AML-193 (cell line): Measurements from ENCODE around the gene FAM240A.

ENCODE experiments used
- DNase-seq, 2 experiments: peaks; one replicate each; lab custom pipeline; 2025; lab: John Stamatoyannopoulos, UW

FAM240A gene

DNA sequence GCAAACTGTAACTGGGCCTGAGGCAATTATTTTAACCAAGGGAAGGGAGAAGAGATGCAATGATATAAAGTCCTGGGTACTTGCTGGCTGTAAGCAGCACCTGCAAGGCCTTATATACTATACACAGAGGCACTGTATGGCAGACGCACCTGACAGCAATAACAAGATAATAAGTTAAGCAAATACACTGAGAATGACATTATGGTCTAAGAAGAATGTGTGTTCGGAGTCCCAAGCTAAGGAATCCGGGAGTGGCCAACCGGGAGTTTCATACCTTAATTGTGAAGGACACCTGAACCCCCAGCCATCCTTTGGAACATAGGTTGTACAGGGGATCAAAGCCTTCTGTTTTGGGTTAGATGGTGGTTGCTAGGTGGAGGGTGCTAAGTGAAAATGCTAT, 13.7 kb downstream of the FAM240A start:
- no peak for DNase-seq

DNA sequence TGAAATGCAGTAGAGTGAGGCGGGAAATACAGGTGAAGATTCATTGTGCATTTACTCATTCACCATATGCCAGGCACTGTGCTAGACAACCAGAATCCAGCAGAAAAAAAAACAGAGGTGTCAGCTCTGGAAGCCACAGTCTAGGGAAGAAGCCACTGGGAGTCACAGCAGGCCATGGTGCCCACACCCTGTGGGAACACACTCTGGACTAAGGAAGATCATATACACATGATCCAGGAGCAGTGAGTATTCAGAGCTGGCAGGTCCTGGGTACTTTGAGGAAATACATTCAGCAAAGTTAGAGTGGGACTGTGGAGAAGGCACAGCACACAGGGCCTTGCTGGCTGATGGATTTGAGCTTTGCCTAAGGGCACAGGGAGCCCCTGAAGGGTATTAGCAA, 14.8 kb downstream of the FAM240A start:
- DNase-seq, result no peak

DNA sequence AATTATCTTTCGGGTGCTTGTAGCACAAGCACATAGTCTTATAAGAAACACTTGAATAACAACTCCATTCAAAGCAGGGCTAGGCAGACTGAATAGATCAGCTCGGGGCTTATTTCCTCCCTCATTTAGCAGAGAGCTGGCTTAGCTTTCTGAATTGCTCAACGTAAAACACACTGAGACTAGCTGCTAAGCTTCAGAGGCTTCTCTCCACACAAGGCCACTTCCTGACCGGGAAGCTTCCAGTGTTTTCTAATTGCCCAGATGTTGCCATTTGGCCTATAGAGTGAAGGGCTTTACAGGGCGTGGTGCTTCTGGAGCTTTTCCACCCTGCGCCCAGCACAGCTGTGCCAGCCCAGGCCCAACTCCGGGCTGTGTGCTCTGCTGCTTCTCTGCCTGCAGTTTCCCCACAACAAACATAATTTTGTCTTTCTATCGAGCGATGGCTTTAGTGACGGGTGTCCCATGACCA, 16.6 kb downstream of the FAM240A start:
- no peak for DNase-seq

DNA sequence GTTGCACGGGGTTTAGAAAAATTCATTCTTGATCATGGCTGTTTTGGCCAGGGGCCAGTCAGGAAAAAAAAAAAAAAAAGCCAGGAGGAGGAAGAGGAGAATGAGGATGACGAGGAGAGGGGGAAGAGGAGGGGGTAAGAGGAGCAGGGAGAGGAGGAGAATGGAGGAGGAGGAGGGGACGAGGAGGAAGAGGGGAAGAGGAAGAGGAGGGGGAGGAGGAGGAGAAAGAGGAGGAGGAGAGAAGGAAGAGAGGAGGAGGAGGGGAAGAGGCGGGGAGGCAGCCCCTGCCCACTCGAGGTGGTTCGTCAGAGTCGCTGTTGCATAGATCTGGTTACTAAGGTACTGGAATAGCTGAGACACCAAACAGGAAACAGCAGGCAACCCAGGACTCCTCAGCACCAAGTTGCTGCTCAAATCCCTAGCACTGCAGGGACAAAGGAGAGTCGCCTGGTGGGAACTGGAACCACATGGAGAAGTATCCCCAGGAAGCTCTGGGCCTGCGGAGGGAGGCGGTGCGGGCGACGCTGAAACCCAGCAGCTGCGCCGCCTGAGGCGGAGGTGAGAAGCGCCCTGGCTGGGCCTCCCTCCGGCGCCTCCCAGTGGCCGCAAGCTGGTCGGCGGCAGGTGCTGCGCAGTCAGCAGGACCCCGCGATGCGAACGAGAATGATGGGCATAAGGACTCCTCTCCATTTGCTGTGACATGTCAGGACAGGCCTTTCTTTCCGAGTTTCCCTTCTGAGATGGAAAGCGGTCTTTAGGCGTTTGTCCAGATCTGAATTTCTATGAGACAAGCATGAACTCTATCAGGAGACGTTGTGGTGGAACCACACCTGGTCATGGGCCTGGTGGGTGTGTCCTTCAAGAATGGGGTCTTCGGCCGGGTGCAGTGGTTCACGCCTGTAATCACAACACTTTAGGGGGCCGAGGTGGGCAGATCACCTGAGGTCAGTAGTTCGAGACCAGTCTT, 17.5 kb downstream of the FAM240A start:
- DNase-seq, result peak; percentile 68

DNA sequence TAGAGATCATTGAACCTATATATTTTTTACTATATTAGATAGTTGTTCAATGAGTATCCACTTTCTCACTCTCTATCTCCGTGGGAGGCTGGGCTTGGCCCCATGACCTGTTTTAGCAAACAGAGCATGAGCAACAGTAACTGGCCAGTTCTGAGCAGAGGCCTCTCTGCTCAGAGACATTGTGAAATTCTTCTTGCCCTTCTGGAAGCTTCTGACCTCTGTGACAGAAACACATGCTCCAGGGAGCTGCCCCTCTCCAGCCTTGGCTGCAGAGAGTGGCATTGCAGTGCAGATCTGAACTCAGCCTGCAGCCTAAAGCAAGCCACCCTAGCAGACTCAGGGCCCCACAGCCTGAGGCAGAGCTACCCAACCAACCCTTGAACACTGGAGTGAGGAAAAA, 20.5 kb downstream of the FAM240A start:
- DNase-seq, result no peak

DNA sequence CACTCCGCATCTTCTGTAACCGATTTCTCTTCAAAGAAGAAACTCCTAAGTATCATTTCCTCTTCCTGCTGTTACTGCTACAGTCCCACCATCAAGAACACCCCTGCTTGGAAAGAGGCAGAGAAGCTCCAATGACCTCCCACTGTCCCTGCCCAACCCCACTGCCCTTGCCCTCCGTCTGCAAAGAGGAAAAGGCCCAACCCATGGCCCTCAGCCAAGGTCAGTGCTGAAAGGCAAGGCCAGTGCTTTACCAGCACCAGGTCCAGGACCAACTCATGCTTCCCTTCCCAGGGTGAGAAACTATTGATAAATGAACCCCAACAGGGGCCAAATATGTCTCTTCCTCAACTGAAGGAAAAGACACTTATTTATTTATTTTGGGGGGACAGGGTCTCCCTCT, 22.5 kb downstream of the FAM240A start:
- DNase-seq, result no peak

DNA sequence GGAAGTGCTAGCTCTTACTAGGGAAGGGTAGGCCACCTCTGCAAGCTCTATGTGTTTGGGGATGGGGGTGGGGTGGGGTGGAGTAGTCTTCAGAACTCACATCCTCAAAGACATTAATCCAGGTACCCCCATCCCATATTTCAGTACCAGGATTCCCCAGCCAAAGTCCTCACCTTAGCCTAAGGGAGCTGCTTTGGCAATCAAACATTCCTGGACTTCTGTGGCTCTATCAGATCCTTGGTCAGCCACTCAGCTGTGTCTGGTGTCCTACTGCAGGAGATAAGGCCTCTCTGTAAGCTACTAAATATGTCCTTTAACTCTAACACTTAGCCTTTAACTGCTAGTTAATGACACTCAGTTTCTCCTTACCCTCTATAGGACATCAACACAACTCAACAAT, 26.9 kb downstream of the FAM240A start:
- DNase-seq, result no peak

DNA sequence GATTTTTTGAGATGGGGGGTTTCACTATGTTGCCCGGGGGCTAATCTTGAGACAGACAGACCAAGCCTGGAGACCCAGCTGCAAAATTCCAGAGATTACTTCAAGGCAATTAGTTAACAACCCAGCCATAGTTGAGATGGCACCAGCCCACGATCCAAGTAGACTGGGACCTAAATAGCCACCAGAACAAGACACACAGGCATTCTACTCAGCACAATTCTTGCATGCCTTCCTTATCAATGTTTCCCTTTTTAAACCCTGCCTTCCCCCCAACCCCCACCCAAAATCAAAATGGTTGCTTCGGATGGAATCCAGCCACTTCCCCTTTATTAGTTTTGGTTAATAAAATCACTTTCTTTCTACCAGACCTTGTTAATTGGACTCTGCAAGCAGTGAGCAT, 28.6 kb downstream of the FAM240A start:
- DNase-seq, result no peak

DNA sequence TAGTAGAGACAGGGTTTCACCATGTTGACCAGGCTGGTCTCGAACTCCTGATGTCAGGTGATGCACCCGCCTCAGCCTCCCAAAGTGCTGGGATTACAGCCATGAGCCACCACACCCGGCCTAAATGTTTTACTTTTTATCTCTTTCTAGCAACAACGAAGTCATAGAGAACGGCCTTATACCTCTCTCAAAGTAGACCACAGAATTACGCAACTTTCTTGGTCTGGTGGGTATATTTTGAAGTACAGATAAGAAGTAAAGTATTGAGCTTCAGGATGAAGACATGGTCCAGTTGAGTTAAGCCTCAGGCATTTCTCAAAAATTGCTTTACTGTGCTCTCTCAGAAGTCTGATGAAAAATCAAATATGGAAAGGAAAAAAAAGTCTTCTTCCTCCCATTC, 30.6 kb downstream of the FAM240A start:
- no peak for DNase-seq

DNA sequence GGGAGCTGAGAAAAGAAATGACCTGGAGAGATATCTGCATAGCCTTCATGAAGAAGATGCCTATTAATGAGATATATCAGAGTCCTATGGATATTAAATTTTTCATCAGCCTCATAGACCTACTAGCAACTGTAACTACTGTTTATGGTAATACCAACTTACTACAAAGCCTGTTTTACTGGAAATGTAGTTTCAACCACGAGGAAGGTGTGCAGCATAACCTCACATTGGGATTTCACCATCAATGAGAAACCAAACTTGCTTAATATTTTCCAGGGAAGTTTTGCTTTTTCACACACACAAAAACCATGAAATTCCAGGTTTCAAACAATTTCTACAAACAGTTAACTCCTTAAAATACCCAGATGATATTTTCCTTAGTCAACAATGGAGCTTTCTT, 31.4 kb downstream of the FAM240A start:
- no peak for DNase-seq

DNA sequence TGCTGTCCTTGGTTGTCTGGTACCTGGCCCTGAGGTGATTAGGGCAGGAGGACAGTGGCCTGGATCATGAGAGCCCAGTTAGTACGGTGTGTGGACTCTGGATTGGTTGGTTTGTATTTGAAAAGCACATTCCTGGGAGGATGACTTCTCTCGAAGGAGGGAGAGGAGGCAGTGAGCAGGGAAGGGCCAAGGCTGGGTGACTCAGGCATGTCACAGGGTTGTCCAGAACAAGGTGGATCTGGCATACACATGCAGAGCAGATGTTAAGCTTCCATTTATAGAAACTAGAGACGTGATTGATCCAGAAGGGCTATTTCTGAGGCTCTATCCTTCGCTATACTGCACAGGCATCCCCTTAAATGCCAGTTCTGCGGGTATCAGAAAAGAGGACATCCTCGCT, 34.4 kb downstream of the FAM240A start:
- DNase-seq, result no peak

DNA sequence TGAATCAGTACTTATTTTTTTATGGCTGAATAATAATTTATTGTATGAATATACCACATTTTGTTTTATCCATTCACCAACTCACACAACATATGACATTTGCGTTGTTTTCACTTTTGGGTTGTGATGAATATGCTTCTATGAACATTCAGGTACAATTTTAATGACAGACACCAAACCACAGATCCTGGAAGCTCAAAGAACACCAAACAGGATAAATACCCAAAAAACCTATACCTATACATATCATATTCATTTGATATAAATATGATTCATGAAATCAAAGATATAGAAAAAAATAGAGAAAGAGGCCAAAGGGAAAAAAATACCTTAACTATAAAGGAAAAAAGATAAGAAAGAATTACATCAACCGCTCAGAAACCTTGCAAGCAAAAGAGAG, 35.8 kb downstream of the FAM240A start:
- DNase-seq, result no peak

DNA sequence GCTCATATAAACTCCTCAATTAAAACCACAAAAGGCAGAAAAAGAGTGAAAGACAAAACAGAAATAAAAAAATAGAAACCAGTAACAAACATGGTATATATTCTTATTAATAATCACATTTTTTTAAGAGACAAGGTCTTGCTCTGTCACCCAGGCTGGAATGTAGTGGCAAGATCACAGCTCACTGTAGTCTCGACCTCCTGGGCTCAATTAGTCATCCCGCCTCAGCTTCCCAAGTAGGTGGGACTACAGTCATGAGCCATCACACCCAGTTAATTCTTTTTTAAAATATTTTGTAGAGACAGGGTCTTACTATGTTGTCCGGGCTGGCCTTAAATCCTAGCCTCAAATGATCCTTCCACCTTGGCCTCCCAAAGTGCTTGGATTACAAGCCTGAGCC, 37.1 kb downstream of the FAM240A start:
- DNase-seq, result no peak

DNA sequence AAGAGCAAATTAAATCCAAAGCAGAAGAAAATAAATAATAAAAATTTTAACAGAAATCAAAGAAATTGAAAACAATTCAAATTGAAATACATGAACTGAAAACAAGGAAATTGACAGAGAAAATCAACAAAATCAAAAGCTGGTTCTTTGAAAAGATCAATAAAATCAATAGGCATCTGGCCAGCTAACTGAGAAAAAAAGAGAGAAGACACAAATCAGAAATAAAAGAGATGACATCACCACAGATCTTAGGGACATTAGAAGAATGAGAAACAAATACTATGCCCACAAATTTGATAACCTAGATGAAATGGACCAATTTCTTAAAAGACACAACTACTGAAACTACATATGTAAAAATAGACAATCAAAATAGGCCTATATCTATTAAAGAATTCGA, 38.8 kb downstream of the FAM240A start:
- DNase-seq, result no peak

DNA sequence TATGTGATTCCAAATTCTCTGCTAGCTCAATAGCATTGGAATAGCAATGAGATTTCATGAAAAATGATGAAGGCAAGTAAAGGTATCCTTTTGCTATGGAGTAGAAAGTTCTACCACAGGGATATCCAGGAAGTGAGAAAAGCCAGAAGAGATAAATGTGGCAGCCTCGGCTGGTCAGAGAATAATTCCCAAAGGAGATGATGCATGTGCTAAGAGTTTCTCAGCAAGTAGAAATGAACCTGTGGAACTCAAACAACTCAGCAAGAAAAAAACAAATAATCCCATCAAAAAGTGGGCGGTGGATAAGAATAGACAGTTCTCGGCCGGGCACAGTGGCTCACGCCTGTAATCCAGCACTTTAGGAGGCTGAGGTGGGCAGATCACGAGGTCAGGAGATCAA, 42.9 kb downstream of the FAM240A start:
- DNase-seq, result no peak

DNA sequence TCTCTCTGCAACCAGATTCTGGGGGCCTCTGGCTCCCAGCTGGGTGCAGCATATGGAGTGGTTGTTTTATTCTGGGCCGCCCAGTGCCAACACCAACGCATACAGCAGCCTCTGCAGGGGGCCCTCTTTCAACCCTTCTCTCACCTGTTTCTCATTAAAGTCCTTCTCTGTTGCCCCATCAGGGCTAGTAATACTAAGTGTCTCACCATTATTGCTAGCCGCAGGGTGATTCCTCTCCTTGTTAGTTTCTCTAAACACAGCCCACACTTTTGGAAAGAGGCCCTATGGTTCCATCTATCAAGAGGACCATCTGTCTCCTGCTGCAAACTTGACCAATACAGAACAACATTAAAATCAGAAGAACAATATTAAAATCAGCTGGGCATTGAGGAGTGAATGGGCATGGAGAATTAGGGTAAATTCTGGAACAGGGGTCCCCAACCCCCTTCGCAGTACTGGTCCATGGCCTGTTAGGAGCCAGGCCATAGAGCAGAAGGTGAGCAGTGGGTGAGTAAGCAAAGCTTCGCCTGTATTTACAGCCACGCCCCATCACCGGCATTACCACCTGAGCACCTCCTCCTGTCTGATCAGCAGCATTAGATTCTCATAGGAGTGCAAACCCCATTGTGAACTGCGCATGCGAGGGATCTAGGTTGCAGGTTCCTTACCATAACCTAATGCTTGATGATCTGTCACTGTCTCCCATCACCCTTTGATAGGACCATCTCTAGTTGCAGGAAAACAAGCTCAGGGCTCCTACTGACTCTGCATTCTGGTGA, 44.6 kb downstream of the FAM240A start:
- DNase-seq, result no peak

DNA sequence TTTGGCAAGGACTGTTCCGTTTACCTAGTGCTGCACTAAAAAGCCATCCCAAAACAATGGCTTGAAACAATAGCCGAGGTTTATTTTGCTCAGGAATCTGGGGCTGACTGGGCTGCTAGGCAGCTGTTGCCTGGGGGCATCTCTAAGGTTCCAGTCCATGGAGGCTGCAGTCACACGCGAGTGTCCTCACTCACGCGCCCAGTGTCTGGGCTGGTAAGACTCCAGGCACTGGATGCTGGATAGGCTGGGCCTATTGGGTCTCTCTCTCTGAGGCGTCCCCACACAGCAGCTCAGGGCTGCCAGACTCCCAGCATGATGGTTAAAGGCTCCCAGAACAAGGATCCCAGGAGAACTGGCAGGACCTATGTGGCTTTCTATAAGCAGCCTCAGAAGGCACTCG, 47.0 kb downstream of the FAM240A start:
- no peak for DNase-seq

DNA sequence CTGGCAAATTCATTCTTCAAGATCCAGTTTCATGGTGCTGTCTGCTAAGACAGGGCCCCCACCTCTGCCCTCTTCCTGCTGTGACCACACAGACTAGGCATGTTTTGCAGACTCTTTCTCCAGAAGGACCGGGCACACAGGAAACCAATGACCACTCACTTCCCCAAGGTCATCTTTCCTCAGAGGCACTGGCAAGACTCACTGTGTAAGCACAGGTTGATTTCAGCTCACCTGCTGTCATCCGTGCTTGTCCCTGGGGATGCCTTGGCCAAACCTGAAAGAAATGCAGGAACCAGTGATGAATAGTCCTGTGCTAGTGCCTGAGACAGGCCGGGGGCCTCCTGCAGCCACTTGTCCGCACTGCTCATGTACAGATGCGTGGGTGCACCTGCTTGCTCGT, 47.7 kb downstream of the FAM240A start:
- no peak for DNase-seq

DNA sequence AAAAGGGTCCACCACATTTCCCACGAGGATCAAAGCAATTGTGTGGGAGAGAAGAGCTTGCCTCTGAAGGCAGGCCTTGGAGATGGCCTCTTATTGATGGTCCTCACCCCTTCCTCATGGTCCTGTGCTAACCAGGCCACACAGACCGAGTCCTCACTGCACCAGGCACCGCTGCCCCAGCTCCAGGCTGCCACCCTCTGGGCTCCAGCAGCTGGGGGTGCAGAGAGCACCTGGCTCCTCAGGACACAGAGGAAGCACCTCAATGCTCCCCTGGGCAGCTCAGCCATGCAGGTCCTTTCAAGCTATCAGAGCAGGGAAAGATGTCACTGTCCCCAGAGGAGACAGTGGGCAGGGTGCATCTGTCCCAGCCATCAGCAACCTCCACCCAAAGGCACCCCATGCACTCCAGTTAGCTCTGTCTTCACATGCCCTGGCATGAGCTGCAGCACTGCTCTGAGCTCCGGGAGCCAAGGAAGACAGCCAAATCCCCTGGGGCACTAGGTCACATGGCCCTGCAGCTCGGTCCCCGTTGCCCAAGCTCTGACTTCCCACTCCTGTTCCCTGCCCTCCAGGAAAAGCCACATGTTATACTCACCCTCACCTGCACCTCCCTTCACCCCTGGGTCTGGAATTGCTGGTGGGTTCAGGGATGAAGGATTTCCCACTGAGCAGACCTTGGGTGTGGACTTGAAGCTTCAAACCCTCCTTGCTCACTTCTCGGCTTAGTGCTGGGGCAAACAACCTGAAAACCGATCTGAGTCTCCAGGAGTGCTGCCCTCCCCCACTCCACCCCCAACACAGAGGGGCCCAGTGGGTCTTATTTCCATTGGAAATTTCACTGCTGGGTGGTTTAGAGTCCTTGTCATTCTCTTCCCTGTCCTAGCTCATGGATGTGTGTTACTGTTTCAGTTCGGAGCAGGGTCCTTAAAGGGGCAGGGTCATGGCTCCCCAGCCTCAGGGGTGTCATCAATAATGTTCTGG, 48.5 kb downstream of the FAM240A start:
- no peak for DNase-seq

DNA sequence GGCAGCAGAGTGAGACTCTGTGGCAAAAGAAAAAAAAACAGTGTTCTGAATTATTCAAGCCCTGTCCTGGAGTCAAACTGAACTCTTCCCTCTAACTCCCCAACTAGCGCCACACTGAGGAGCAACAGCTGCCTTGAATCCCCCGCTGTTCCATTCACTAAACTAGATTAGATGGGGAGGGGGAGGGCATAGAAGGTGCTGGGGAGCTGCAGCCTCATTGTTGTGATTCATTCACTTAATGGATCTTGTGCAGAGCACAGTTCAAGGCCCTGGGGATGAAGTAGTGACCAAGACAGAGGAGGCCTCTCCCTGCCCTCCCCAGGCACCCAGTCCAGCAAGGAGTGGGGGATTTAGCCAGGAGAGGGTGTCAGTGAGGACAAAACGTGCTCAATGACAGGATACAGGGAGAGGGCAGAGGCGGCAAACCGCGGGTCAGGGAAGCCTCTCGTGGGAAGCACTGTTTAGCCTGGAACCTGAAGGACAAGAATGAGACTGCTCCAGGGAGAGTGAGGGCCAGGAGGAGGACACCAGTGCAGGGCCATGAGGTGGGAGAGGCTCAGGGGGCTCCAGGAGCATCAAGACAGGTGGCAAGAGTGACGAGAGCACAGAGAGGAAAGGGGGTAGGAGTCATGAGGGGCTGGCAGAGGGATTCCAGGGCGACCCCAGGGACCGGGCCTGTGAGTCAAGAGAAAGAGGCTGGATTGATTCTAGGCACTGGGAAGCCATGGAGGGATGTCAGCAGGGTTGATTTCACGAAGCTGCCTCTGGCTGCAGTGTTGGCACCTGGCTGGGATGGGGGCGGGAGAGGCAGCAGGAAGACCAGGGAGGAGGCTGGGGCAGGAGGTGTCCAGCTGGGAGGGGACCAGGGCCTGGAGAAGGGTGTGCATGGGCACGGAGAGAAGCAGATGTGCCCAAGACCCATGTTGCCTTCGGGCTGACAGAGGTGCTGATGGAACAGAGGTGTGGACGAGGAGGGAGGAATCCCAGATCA, 49.7 kb downstream of the FAM240A start:
- DNase-seq, result no peak
